HEK293 (cell line): ENCODE data around the gene ROM1.

Source experiments
- BCL11A ChIP-seq: fragments of 450-650 bp; formaldehyde crosslinking; IDR thresholded peaks from 2 replicates; pipeline ENCODE4 v1.5.1; 2016; ENCODE audit warnings: low read depth, missing biosample characterization, missing genetic modification characterization
- BCL11B ChIP-seq: fragments of 450-650 bp; formaldehyde crosslinking; IDR thresholded peaks from 2 replicates; pipeline ENCODE4 v1.5.1; 2016; ENCODE audit warnings: low read depth, missing biosample characterization, missing genetic modification characterization
- EGR2 ChIP-seq: fragments of 450-650 bp; formaldehyde crosslinking; IDR thresholded peaks from 2 replicates; pipeline ENCODE4 v1.5.1; 2016; ENCODE audit warnings: low read depth, missing biosample characterization, missing genetic modification characterization
- FEZF1 ChIP-seq: fragments of 450-650 bp; formaldehyde crosslinking; IDR thresholded peaks from 2 replicates; pipeline ENCODE4 v1.5.1; 2016; ENCODE audit warnings: missing biosample characterization, missing genetic modification characterization
- HIC1 ChIP-seq: fragments of 450-650 bp; formaldehyde crosslinking; IDR thresholded peaks from 2 replicates; pipeline ENCODE4 v1.5.1; 2016; ENCODE audit warnings: missing biosample characterization, missing genetic modification characterization
- HOXA7 ChIP-seq: sonication (generic); formaldehyde crosslinking; IDR thresholded peaks from 2 replicates; pipeline ENCODE4 v1.8.1; 2022; ENCODE audit warnings: missing genetic modification reagents, borderline replicate concordance
- KLF1 ChIP-seq: fragments of 450-650 bp; formaldehyde crosslinking; IDR thresholded peaks from 2 replicates; pipeline ENCODE4 v1.5.1; 2016; ENCODE audit warnings: missing biosample characterization, missing genetic modification characterization
- KLF10 ChIP-seq: fragments of 450-650 bp; IDR thresholded peaks from 2 replicates; pipeline ENCODE4 v1.5.1; 2018; ENCODE audit warnings: missing biosample characterization, mild to moderate bottlenecking, missing genetic modification characterization
- KLF16 ChIP-seq: fragments of 450-650 bp; formaldehyde crosslinking; IDR thresholded peaks from 2 replicates; pipeline ENCODE4 v1.5.1; 2017; ENCODE audit warnings: missing biosample characterization, missing genetic modification characterization
- OSR2 ChIP-seq: fragments of 450-650 bp; formaldehyde crosslinking; IDR thresholded peaks from 2 replicates; pipeline ENCODE4 v1.5.1; 2016; ENCODE audit warnings: missing biosample characterization, missing genetic modification characterization
- PRDM10 ChIP-seq: fragments of 450-650 bp; formaldehyde crosslinking; IDR thresholded peaks from 2 replicates; pipeline ENCODE4 v1.5.1; 2016; ENCODE audit warnings: missing biosample characterization, missing genetic modification characterization
- SP3 ChIP-seq: fragments of 450-650 bp; formaldehyde crosslinking; IDR thresholded peaks from 2 replicates; pipeline ENCODE4 v1.5.1; 2016; ENCODE audit warnings: missing biosample characterization, missing genetic modification characterization
- YY1 ChIP-seq: fragments of 450-650 bp; formaldehyde crosslinking; IDR thresholded peaks from 2 replicates; pipeline ENCODE4 v1.5.1; 2018; ENCODE audit warnings: missing biosample characterization, missing genetic modification characterization
- ZBTB10 ChIP-seq: fragments of 450-650 bp; formaldehyde crosslinking; IDR thresholded peaks from 2 replicates; pipeline ENCODE4 v1.5.1; 2016; ENCODE audit warnings: missing biosample characterization, missing genetic modification characterization
- ZBTB11 ChIP-seq: fragments of 450-650 bp; formaldehyde crosslinking; conservative IDR thresholded peaks from 2 replicates; pipeline ENCODE4 v1.5.1; 2016; ENCODE audit warnings: low read depth, missing biosample characterization, missing genetic modification characterization
- ZBTB20 ChIP-seq: fragments of 450-650 bp; formaldehyde crosslinking; IDR thresholded peaks from 2 replicates; pipeline ENCODE4 v1.5.1; 2016; ENCODE audit warnings: missing biosample characterization, missing genetic modification characterization
- ZBTB7A ChIP-seq: fragments of 450-650 bp; formaldehyde crosslinking; IDR thresholded peaks from 2 replicates; pipeline ENCODE4 v1.5.1; 2016; ENCODE audit warnings: low read depth, missing biosample characterization, missing genetic modification characterization
- ZFP69B ChIP-seq: fragments of 450-650 bp; formaldehyde crosslinking; IDR thresholded peaks from 2 replicates; pipeline ENCODE4 v1.5.1; 2016; ENCODE audit warnings: missing biosample characterization, missing genetic modification characterization
- ZNF2 ChIP-seq: fragments of 450-650 bp; formaldehyde crosslinking; IDR thresholded peaks from 2 replicates; pipeline ENCODE4 v1.5.1; 2016; ENCODE audit warnings: missing biosample characterization, missing genetic modification characterization
- ZNF302 ChIP-seq: fragments of 450-650 bp; formaldehyde crosslinking; IDR thresholded peaks from 2 replicates; pipeline ENCODE4 v1.5.1; 2016; ENCODE audit warnings: missing biosample characterization, missing genetic modification characterization, low read depth
- ZNF488 ChIP-seq: fragments of 450-650 bp; formaldehyde crosslinking; IDR thresholded peaks from 2 replicates; pipeline ENCODE4 v1.5.1; 2016; ENCODE audit warnings: missing biosample characterization, missing genetic modification characterization
- ZNF623 ChIP-seq: fragments of 450-650 bp; formaldehyde crosslinking; IDR thresholded peaks from 2 replicates; pipeline ENCODE4 v1.5.1; 2016; ENCODE audit warnings: missing biosample characterization, missing genetic modification characterization
- ZNF654 ChIP-seq: fragments of 450-650 bp; formaldehyde crosslinking; IDR thresholded peaks from 2 replicates; pipeline ENCODE4 v1.5.1; 2016; ENCODE audit warnings: low read depth, missing biosample characterization, missing genetic modification characterization
- ZNF660 ChIP-seq: fragments of 450-650 bp; IDR thresholded peaks from 2 replicates; pipeline ENCODE4 v1.5.1; 2018; ENCODE audit warnings: missing biosample characterization, mild to moderate bottlenecking, missing genetic modification characterization
- ZNF701 ChIP-seq: fragments of 450-650 bp; formaldehyde crosslinking; IDR thresholded peaks from 2 replicates; pipeline ENCODE4 v1.5.1; 2016; ENCODE audit warnings: missing biosample characterization, missing genetic modification characterization
- ZSCAN30 ChIP-seq: fragments of 450-650 bp; IDR thresholded peaks from 2 replicates; pipeline ENCODE4 v1.5.1; 2018; ENCODE audit warnings: missing biosample characterization, mild to moderate bottlenecking, missing genetic modification characterization, moderate library complexity

The ROM1 gene

GRCh38 chr11:62621567-62622470, 8.8 kb downstream of the ROM1 start, which contains the start of gene B3GAT3 (continued):
- TF ChIP-seq PRDM10 (tag by site-specific recombination) (peak; percentile 32; the same call in 1 of the 2 replicates), ZNF660 (tag by site-specific recombination) (peak; percentile 34; the same call in 1 of the 2 replicates), OSR2 (tag by site-specific recombination) (peak; percentile 35; the same call in 1 of the 2 replicates), KLF1 (tag by site-specific recombination) (peak; percentile 76), ZSCAN30 (peak; percentile 7; the same call in 1 of the 2 replicates), ZNF654 (no peak), HIC1 (tag by site-specific recombination) (peak; percentile 98), KLF10 (tag by site-specific recombination) (peak; percentile 92), ZBTB20 (tag by site-specific recombination) (peak; percentile 73), ZBTB11 (tag by site-specific recombination) (peak; percentile 97), ZNF2 (tag by site-specific recombination) (0 out of 2 replicates have a peak, but pooled peaks have one; percentile 41), BCL11B (tag by site-specific recombination) (peak; percentile 91), BCL11A (peak; percentile 89), ZNF701 (tag by site-specific recombination) (no peak), HOXA7 (no peak), ZBTB10 (0 out of 2 replicates have a peak, but pooled peaks have one; percentile 38), FEZF1 (peak; percentile 9; the same call in 1 of the 2 replicates), EGR2 (tag by site-specific recombination) (peak; percentile 38; the same call in 1 of the 2 replicates), KLF16 (tag by site-specific recombination) (peak; percentile 65; the same call in 1 of the 2 replicates), ZNF488 (tag by site-specific recombination) (no peak), SP3 (tag by site-specific recombination) (peak; percentile 93), YY1 (tag by site-specific recombination) (peak; percentile 64; the same call in 1 of the 2 replicates), ZBTB7A (tag by site-specific recombination) (peak; percentile 39; the same call in 1 of the 2 replicates), ZNF302 (tag by site-specific recombination) (no peak), ZFP69B (tag by site-specific recombination) (0 out of 2 replicates have a peak, but pooled peaks have one; percentile 28), ZNF623 (tag by site-specific recombination) (no peak)
